Measurements from ENCODE around the gene SEC14L1.
"Not testable (repeated sequence)": the region's sequence is repeated elsewhere in the genome, so short reads cannot be mapped to it uniquely, and the experiment has no call there.

SEC14L1 gene

DNA sequence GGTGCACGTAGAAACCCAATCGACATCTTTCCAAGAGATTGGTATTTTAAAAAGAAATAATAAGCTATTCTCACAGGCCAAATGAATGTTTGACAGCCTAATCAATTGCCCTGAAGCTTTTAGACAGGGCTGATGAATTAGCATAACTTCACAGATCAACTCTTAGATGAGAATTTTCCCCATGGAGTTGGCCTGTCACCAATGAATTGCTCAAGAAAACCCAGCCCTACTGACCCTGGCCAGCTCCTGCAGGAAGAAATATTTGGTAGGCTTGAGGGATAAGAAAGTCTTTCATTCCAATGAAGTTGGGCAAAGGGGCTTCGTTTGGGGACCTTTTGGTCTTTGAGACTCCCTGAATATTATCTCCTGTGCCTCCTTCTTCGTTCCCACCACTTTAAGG, 23.4 kb upstream of the SEC14L1 start:
- FAIRE-seq: no peak

GRCh38 chr17:77118251-77118928, 22.4 kb upstream of the SEC14L1 start:
- no peak for FAIRE-seq

- no peak for FAIRE-seq
Observed at GRCh38 chr17:77119668-77120301, 21.0 kb upstream of the SEC14L1 start.

GRCh38 chr17:77120868-77121267, 19.9 kb upstream of the SEC14L1 start:
- FAIRE-seq: no peak

DNA sequence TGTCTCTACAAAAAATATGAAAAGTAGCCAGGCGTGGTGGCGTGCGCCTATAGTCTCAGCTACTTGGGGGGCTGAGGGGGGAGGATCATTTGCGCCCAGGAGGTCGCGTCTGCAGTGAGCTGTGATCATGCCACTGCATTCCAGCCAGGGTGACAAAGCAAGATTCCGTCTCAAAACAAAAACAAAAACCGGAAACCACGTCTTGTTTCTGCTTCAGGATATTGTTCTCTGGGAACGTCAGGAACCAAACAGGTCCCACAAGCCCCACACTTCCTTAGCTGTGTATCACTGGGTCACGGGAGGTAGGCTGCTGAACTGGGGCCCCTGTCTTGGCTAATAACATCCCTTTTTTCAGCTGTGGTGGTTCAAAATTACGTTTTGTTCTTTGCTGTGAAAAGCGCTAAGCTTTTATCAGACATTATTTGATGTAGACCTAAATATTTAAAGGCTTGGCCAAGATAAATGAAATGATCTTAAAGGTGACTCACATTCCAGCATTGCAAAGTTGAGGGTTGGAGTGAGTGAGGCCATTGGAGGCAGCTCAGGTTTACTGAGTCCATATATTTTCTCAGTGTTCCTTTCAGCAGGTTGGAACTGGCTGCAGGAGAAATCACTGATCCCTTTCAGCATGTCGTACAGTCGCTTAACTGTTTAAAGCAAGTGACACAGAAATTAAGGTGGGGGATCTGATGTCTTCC, 16.4 kb upstream of the SEC14L1 start:
- no peak for FAIRE-seq

DNA sequence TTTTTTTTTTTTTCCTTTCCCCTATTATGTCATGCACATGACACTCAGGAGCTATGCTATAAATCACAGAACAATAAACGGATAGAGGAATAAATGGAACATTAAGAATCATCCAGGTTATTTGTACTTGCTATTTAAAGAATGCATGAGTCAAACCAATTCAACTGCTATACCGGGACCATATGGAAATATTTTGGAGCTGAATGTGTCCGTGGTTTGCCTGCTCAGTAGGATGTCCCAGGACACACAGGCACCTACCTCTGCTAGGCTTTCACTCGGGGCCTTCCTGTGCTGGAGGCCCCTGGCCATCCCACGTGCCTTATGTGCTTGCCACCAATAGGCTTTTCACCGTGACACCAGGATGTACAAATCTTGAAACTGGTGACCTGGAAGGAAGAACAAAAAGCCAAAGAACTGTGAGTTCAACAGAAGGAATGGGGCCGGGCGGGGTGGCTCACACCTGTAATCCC, 15.3 kb upstream of the SEC14L1 start:
- no peak for FAIRE-seq

DNA sequence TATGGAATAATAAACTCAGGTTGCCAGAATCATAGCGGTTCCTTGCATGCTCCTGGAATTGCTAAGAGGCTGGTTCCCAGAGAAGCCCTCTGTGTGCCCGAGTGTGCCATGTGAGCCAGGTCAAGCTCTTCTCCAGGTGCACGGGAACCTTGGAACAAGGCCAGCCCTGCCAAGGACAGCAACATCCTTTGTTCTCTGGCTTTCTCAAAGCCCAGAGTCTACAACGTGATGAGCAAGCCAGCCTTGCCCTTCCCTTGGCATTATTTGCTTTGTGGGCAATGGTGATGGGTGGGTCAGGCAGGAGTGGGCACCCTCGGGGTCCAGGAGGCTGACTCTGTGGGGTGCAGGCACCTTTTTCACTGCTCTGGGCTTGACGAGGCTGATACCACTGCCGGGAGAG, 14.2 kb upstream of the SEC14L1 start:
- FAIRE-seq: no peak

DNA sequence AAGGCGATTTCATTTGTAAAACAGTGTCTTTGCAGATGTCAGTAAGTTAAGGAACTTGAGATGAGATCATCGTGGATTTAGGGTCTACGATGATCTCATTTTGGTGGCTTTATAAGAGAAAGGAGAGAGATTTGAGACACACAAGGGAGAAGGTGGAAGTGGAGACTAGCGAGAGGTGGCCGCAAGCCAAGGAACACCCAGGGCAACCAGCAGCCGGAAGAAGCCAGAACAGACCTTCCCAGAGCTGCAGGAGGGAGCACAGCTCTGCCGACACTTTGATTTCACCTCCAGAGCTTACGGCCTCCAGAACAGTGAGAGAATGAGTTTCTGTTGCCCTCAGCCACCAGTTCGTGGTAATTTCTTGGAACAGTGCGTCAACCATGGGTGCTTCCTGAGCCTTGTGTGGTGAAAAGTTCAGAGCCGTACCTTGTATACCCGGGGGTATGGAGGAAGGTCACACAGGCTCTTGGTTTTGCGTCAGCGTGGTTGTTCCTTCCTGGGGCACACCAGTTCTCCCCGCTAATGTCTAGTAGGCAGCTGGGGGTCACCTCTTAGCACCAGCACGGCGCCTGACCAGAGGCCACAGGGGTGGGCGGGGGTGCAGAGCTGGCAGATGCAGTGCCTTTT, 12.9 kb upstream of the SEC14L1 start:
- no peak for FAIRE-seq

GRCh38 chr17:77128896-77129567, 11.7 kb upstream of the SEC14L1 start:
- FAIRE-seq: no peak

DNA sequence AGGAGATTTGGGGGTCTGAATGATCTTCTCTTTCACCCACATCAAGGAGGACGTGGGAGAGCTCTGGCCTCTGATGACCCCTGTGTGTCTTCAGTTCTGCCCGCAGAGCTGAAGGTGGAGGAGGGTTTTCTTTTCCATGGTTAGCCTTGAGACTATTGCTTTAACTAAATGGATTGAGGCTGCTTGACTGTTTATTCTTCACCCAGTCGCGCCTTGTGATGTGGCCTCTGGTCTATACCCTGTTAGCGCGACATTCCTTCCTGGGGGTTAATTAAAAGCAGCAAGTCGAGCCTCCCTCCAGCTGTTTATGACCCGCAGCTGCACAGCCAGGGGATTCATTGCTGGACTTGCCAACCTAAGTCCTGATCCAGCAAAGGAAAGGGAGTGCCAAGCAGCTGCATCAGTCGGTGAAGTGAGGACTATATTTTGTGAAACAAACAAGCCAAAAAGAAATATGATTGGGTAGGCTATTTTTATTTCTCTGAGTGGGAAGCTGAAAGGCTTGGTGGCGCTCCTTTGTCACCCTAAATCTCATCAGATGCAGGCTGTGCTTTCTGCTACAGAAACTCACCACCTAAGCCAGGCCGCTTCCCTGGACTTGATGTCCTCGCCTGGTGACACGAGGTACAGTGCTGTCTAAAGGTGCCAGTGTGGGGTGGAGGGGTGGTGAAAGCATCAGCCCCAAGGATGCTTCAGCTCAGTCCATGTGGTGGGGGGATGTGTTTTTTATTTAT, 11.0 kb upstream of the SEC14L1 start:
- FAIRE-seq: no peak

GRCh38 chr17:77130525-77130924, 10.2 kb upstream of the SEC14L1 start:
- no peak for FAIRE-seq

DNA sequence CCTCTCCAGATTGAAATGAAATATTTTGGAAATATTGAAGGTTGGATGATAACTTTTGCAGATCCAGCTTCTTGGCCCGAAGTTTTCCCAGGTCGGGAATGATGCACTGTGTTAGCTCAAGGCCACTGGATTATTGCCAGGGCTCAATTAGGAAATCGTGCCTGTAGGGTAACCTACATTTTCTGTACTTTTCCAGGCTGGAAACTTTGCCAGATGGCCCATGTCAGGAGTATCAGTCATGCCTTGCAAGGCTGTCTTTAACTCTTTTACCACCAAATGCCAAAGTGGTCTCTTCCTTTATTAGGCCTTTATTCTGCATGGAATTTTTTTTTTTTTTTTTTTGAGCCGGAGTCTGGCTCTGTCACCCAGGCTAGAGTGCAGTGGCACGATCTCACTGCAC, 8.9 kb upstream of the SEC14L1 start:
- FAIRE-seq: no peak

GRCh38 chr17:77132411-77133086, 8.2 kb upstream of the SEC14L1 start:
- no peak for FAIRE-seq

DNA sequence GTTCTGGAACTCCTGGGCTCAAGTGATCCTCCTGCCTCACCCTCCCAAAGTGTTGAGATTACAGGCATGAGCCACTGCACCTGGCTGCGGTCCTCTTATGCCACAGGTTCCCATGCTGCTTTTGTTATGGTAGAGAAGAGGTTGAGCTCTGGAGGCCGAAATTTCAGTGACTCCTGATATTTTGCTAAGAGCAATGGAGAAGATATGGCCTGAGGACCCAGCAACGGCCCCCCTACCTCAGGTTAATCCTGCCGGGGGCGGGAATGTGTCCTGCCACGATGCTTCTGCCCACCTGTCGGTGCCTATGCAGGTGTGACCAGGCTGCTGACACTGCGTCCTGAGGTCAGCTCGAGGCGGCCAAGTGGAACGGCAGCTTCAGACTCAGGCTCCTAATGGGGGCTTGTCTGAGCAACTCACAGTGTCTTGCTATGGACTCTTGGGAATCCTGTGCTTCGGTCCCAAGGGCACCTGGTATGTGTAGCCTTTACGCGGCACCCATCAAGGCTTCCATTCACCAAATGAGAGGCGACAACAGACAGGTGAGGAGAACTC, 7.6 kb upstream of the SEC14L1 start:
- no peak for FAIRE-seq

GRCh38 chr17:77136420-77136767, 4.4 kb upstream of the SEC14L1 start:
- no peak for FAIRE-seq

GRCh38 chr17:77137111-77137510, 3.7 kb upstream of the SEC14L1 start:
- no peak for FAIRE-seq

- not testable (repeated sequence) for FAIRE-seq
Observed at GRCh38 chr17:77137886-77138285, 2.9 kb upstream of the SEC14L1 start.

GRCh38 chr17:77140166-77140877, 447 bp upstream of the SEC14L1 start:
- FAIRE-seq: no peak

GRCh38 chr17:77141846-77142449, 1.2 kb downstream of the SEC14L1 start:
- FAIRE-seq: no peak

DNA sequence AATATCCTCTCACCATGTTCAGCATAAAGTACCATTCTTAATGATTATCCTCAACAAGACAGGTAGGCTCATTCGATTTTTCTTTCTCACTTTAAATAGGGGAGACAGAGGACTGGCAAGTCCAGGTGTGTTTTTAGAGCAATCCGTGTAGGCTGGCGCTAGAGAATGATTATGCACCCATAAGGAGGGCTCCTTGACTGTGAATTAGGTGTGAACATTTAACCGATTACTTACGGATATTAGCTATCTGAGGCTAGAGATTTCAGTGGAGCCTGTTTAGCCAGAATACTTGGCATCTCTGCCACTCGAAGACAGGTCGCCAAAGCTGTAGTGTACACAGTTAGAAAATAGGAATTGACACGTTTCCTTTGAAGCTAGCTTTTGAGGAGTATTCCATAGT, 1.9 kb downstream of the SEC14L1 start:
- FAIRE-seq: no peak

Measured in colon (tissue), 2 donors.